HG03571 (cell line): ENCODE data around the gene SNX25.

ENCODE experiments used
- ATAC-seq: cut with Tn5 transposase; IDR thresholded peaks from one replicate; pipeline ENCODE4 v1.9.1; 2021; ENCODE audit not compliant: unreplicated experiment

The SNX25 gene

DNA sequence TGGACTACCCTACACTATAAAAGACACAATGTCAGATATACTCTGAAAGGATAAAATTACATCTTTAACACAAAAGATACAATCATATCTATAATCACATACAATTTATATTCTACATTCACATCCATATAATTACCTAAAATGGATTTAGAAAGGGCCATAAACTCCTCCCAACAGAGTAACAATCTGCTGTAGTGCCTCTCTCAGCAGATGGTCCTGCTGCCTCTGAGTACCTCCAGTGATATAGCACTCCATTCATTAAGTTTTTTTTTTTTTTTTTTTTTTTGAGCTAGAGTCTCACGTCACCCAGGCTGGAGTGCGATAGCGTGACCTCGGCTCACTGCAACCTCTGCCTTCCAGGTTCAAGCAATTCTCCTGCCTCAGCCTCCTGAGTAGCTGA is 194.6 kb downstream of the SNX25 start:
- ATAC-seq: no peak

DNA sequence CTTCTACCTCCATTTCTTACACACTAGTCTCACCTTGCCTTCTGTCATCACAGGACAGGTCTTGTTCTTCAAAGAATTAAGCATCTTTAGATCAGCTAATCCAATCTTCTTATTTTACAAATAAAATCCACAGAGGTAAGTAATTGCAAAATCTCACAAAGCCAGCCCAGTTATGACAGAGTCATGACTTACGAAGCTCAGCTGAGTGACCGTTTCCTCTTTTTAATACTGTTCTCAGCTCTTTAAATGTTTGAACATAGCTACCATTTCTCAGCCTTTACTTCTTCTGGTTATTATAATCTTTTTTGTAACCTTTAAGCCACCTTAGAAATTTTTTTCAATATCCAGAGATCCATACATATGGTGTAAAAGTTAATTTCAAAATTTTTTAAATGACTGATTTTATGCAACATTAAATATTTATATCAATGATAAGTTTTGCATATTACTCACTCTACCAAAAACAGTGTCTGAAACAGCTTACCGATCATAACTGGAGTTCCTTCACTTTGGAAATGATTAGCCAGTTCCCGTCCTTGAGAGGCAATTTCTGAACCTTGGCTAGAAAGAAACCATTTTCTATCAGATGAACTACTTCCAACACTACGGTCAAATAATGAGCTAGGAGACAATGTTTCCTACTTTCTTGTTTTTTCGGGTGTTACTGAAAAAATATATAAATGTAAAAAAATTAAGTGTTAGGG is 196.1 kb downstream of the SNX25 start:
- ATAC-seq: peak; percentile 67

- ATAC-seq: no peak
These were observed 199.0 kb downstream of the SNX25 start for GRCh38 chr4:185408432-185408831.

DNA sequence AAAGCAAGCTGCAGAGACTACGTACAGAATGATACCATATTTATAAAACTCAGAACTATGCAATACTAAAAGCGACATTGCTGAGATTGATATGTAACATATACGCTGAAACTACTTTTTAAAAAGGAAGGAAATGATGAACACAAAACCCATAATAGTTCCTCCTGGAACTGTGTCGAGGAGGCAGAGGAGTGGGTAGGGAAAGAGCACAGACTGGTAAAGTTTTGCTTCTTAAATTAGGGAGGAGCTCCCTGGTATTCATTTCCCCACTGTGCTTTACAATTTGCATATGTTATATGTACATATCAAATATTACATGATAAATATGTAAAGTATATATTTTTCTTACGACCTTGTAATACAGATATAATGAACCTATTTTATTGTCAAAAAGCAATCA is 202.5 kb downstream of the SNX25 start:
- no peak for ATAC-seq

DNA sequence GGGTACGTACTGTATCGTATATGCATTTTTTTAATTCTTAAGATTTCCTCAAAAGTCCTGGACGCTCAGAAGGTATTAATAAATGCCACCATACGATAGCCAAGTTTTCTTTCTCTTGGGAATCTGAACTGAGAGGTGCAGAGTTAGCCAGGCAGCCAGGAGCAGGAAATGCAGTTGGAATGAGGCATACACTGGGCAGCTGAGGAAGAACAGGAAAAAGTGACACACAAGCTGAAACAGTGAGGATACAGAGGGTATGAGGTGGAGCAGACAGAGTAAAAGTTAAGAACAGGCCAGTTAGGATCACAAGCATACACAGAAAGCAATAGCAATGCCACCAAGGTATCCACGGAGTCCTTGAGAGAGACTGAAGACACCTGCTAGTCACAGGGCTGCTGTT is 203.0 kb downstream of the SNX25 start:
- ATAC-seq: no peak
